Measurements from ENCODE around the gene CCDC70.

GRCh38 chr13:51825165-51825592 lies 36.6 kb upstream of the CCDC70 start:
- TF ChIP-seq CTCF (IDR thresholded peaks at IDR 0.05), result no peak
- TF ChIP-seq POLR2A (IDR thresholded peaks at IDR 0.05; ENCODE audit: low read depth), result no peak
- TF ChIP-seq EP300 (IDR thresholded peaks at IDR 0.05), result no peak
